K562 (cell line): ENCODE data around the gene SIRPG. TPM values are rescaled to one million over a fixed set of nuclear protein-coding genes. Genes with fewer than 3 reads are reported as not detected.

Experiments used
- ATAC-seq: fragments of 200-7000 bp; cut with Tn5 transposase; 3 replicates; pipeline ENCODE4 v1.9.1; 2020; ENCODE audit warnings: moderate library complexity
- BruUV-seq: library from RNA; stranded (reverse); fragments of 400-500 nt; replicated peaks from 2 replicates; lab custom pipeline; 2021; lab: Mats Ljungman, UMichigan
- CTCF ChIA-PET: fragments of 300-600 bp; formaldehyde crosslinking; extraction: SDS; loops from one replicate; lab custom pipeline; 2021; ENCODE audit warnings: low intra/inter-chr PET ratio; lab: Yijun Ruan, JAX
- POLR2A ChIA-PET: fragments of 300-600, 350-650 bp; sonication (Branson Sonifier 250); formaldehyde crosslinking; extraction: SDS; loops from one replicate; lab custom pipeline; 2021; ENCODE audit warnings: antibody characterized with exemption, inconsistent platforms; lab: Yijun Ruan, JAX
- DNase-seq, 4 experiments: peaks; one replicate each; pipeline versions ENCODE4 v3.0.0 to v3.0.0-alpha.2; 2011 to 2018; ENCODE audit warnings: low spot score in 3 of 4, mixed read lengths in 3 of 4; ENCODE audit errors: extremely low read depth in 1 of 4
- FAIRE-seq: peaks from 2 replicates; lab custom pipeline; 2011; peaks lifted over from hg19 to GRCh38; lab: Jason Lieb, UNC
- H2AFZ ChIP-seq: 2 replicates; pipeline ENCODE4 v1.6.0; 2011; ENCODE audit warnings: low read depth, low read length, control low read depth, inconsistent platforms
- H3K27ac ChIP-seq: fragments of 200-600 bp; 3 replicates; pipeline ENCODE4 v1.8.0; 2011; ENCODE audit warnings: low read depth, mild to moderate bottlenecking, control low read depth, inconsistent platforms, low read length, moderate library complexity, mixed read lengths; ENCODE audit errors: extremely low read depth
- H3K27me3 ChIP-seq, 2 experiments: fragments of 300-600 bp in 1 of 2; 2 replicates in 1 of 2; 3 replicates in 1 of 2; pipeline versions ENCODE4 v1.6.0 to v1.8.0; 2011; ENCODE audit warnings: inconsistent platforms in 2 of 2, low read length in 2 of 2, mild to moderate bottlenecking in 1 of 2, mixed read lengths in 1 of 2, moderate library complexity in 1 of 2; ENCODE audit not compliant: control insufficient read depth in 2 of 2, insufficient read depth in 2 of 2
- H3K36me3 ChIP-seq: fragments of 300-600 bp; 3 replicates; pipeline ENCODE4 v1.8.0; 2011; ENCODE audit warnings: mild to moderate bottlenecking, low read length, inconsistent platforms; ENCODE audit not compliant: control insufficient read depth, insufficient read depth
- H3K4me1 ChIP-seq, 2 experiments: fragments of 200-600 bp in 1 of 2; replicated peaks in 1 of 2; 2 replicates in 1 of 2; 3 replicates in 1 of 2; pipeline versions ENCODE4 v1.5.1 to v1.8.0; 2011; ENCODE audit warnings: inconsistent platforms in 2 of 2, low read length in 2 of 2, mild to moderate bottlenecking in 1 of 2, mixed read lengths in 1 of 2, moderate library complexity in 1 of 2; ENCODE audit not compliant: control insufficient read depth in 2 of 2, insufficient read depth in 2 of 2
- H3K4me2 ChIP-seq: 2 replicates; pipeline ENCODE4 v1.6.1; 2011; ENCODE audit warnings: low read length, control low read depth, inconsistent platforms, mixed read lengths; ENCODE audit not compliant: insufficient read depth
- H3K4me3 ChIP-seq: fragments of 200-600 bp; sonication (generic), shearing (Covaris generic); 2 replicates; pipeline ENCODE4 v1.5.1; 2016; ENCODE audit warnings: control low read depth, inconsistent platforms
- H3K79me2 ChIP-seq: fragments of 200-600 bp; 3 replicates; pipeline ENCODE4 v1.8.0; 2011; ENCODE audit warnings: low read length, inconsistent platforms; ENCODE audit not compliant: control insufficient read depth, insufficient read depth
- H3K9ac ChIP-seq, 2 experiments: 2 replicates each; pipeline versions ENCODE4 v1.6.0 to v1.6.1; 2011; ENCODE audit warnings: low read depth in 2 of 2, low read length in 2 of 2, control low read depth in 1 of 2, inconsistent platforms in 1 of 2, mild to moderate bottlenecking in 1 of 2, mixed read lengths in 1 of 2; ENCODE audit not compliant: insufficient read depth in 1 of 2
- H3K9me1 ChIP-seq: one replicate; pipeline ENCODE4 v1.6.0; 2011; ENCODE audit warnings: inconsistent platforms, mild to moderate bottlenecking, low read length, moderate library complexity; ENCODE audit not compliant: control insufficient read depth, insufficient read depth
- H3K9me3 ChIP-seq: replicated peaks from 2 replicates; pipeline ENCODE4 v1.5.1; 2011; ENCODE audit warnings: low read depth, low read length, inconsistent platforms; ENCODE audit not compliant: control insufficient read depth, insufficient read depth
- H4K20me1 ChIP-seq: replicated peaks from 2 replicates; pipeline ENCODE4 v1.6.1; 2011; ENCODE audit warnings: low read length, inconsistent platforms, mixed read lengths; ENCODE audit not compliant: control insufficient read depth, insufficient read depth
- ATF4 ChIP-seq: fragments of 450-650 bp; formaldehyde crosslinking; IDR thresholded peaks from 2 replicates; pipeline ENCODE4 v1.4.0; 2022; ENCODE audit warnings: mild to moderate bottlenecking, moderate library complexity
- BCOR ChIP-seq: fragments of 450-650 bp; IDR thresholded peaks from 2 replicates; pipeline ENCODE4 v1.6.1; 2016
- DACH1 ChIP-seq: fragments of 450-650 bp; IDR thresholded peaks from 2 replicates; pipeline ENCODE4 v1.6.1; 2018; ENCODE audit not compliant: partially characterized antibody
- HMGN3 ChIP-seq: IDR thresholded peaks from 2 replicates; pipeline ENCODE4 v1.6.1; 2011; ENCODE audit warnings: borderline replicate concordance, low read depth, mild to moderate bottlenecking, mixed read lengths, low read length; ENCODE audit not compliant: insufficient read length; ENCODE audit errors: extremely low read depth
- SP2 ChIP-seq: IDR thresholded peaks from 2 replicates; pipeline ENCODE4 v1.6.1; 2011; ENCODE audit warnings: mild to moderate bottlenecking, low read depth, low read length, moderate library complexity; ENCODE audit not compliant: poor library complexity, severe bottlenecking; ENCODE audit errors: extremely low read depth
- TEAD4 ChIP-seq, 2 experiments: sonication (generic) in 1 of 2; formaldehyde crosslinking in 1 of 2; IDR thresholded peaks; 2 replicates each; pipeline versions ENCODE4 v1.6.1 to v1.8.0; 2012 to 2022; ENCODE audit warnings: borderline replicate concordance in 1 of 2, inconsistent platforms in 1 of 2, low read length in 1 of 2, mild to moderate bottlenecking in 1 of 2, missing genetic modification reagents in 1 of 2
- TFAM ChIP-seq: fragments of 250-450 bp; sonication (Bioruptor Pico); conservative IDR thresholded peaks from 2 replicates; pipeline ENCODE4 v1.5.0; 2021; ENCODE audit warnings: mild to moderate bottlenecking, moderate library complexity
- U2AF1 ChIP-seq: fragments of 200-400 bp; formaldehyde crosslinking; optimal IDR thresholded peaks from 2 replicates; pipeline ENCODE3; 2017; ENCODE audit warnings: mild to moderate bottlenecking, low read depth, low read length, moderate library complexity
- ZNF79 ChIP-seq: fragments of 250-450 bp; sonication (Bioruptor Pico); IDR thresholded peaks from 2 replicates; pipeline ENCODE4 v1.4.0; 2020; ENCODE audit warnings: low read depth, mild to moderate bottlenecking, moderate library complexity
- WGBS: fragments of 100-300 bp; shearing (Covaris generic); methylation state at CpG from one replicate; pipeline ENCODE4 v1.1.6; 2016; ENCODE audit warnings: low coverage, mixed read lengths; ENCODE audit not compliant: insufficient coverage; ENCODE audit errors: missing lambda C conversion rate; 5-methylcytosine and 5-hydroxymethylcytosine counted together
- in situ Hi-C: fragments of 300-500 bp; cut with MboI; formaldehyde crosslinking; loops from 4 replicates; pipeline ENCODE4 v1.15.0; 2018; ENCODE audit warnings: inconsistent platforms, mixed read lengths
- intact Hi-C: fragments of 100-400 bp; cut with micrococcal nuclease; formaldehyde crosslinking; loops from 2 replicates; pipeline ENCODE4 v1.14.2; 2022
- polyA plus RNA-seq, 8 experiments: library from polyadenylated mRNA; depleted of rRNA in 4 of 8; stranded (reverse) in 5 of 8; unstranded in 3 of 8; fragments of >200 nt; fragmentation: Nextera tagmentation in 2 of 8; fragmentation: Illumina TruSeq in 1 of 8; extraction: Ambion mirVana in 2 of 8; extraction: Trizol in 1 of 8; gene quantifications; 2 replicates each; pipeline versions ENCODE4 v1.2.1 to v1.2.3, GENCODE V29; 2011 to 2014; ENCODE audit warnings: inconsistent platforms in 1 of 8, missing spikeins in 1 of 8
- total RNA-seq, 7 experiments: library from RNA; depleted of rRNA in 6 of 7; stranded (reverse); fragments of >200 nt in 6 of 7; fragmentation: Illumina TruSeq in 2 of 7; extraction: Trizol in 2 of 7; gene quantifications; 2 replicates each; pipeline versions ENCODE4 v1.2.1 to v1.2.3, GENCODE V29; 2011 to 2021; ENCODE audit warnings: low replicate concordance in 1 of 7

The SIRPG gene
- total and polyA plus RNA-seq, 9 of the 15 experiments (the other 6 are each of a cell fraction or from before 2014, with no cell fraction given) = not detected

GRCh38 chr20:1665345-1665744, 7.8 kb upstream of the SIRPG start (continued):
- TF ChIP-seq TEAD4 (IDR thresholded peaks at IDR 0.05; ENCODE audit: low read length) = no peak
- TF ChIP-seq TEAD4 (CRISPR knock-in tag; IDR thresholded peaks at IDR 0.05; ENCODE audit: borderline replicate concordance) = no peak
- TF ChIP-seq BCOR = no peak
- no peak for TF ChIP-seq ATF4 (CRISPR knock-in tag)
- TF ChIP-seq SP2 = no peak
- TF ChIP-seq TFAM (CRISPR knock-in tag) = no peak
- TF ChIP-seq, all 486 proteins: peak for 0

GRCh38 chr20:1664911-1665310, 7.3 kb upstream of the SIRPG start:
- no TSS peak for BruUV-seq
- Histone ChIP-seq H3K79me2 (no peaks in the 10 kb centered on the region), H3K36me3 (no peaks in the 10 kb centered on the region), H3K4me1 (no peaks in the 10 kb centered on the region), H4K20me1 (no peaks in the 10 kb centered on the region), H3K27ac (no peak overlapping the region), H3K9ac (no peak overlapping the region), H3K9me3 (no peaks in the 10 kb centered on the region), H2AFZ (no peak overlapping the region), H3K4me2 (no peak overlapping the region), H3K27me3 (peaks cover 4 to 11% of the 10 kb centered on the region in 2 experiments; a peak in 2 of 5 replicates), H3K9me1 (no peaks in the 10 kb centered on the region), H3K4me3 (no peak overlapping the region)
- CTCF ChIA-PET = no interaction called here
- POLR2A ChIA-PET = interaction anchor here (0.6 kb wide), 3 partner anchors 20 to 93 kb away, joined by 3 read pairs; no protein-coding TSS in a partner anchor
- intact Hi-C loops = no loop called here
- ATAC-seq (no peak), DNase-seq (no peak), FAIRE-seq (no peak)
- 0% methylated on average over 4 of the region's 5 CpGs for WGBS
- in situ Hi-C loops = no loop called here
- no peak for TF ChIP-seq HMGN3
- TF ChIP-seq U2AF1 = no peak
- TF ChIP-seq ZNF79 (CRISPR knock-in tag) = no peak
- no peak for TF ChIP-seq DACH1
